GM18505 (cell line): ENCODE data around the gene QDPR.

Source experiments
- ATAC-seq: cut with Tn5 transposase; IDR thresholded peaks from one replicate; pipeline ENCODE4 v1.9.1; 2021; ENCODE audit not compliant: unreplicated experiment
- POLR2A ChIP-seq: IDR thresholded peaks from 4 replicates; pipeline ENCODE4 v1.6.1; 2011; ENCODE audit warnings: borderline replicate concordance; ENCODE audit not compliant: insufficient read depth, insufficient read length; ENCODE audit errors: extremely low read depth

The QDPR gene

GRCh38 chr4:17493619-17494018, 18.3 kb downstream of the QDPR start:
- no peak for TF ChIP-seq POLR2A
- ATAC-seq, result no peak

- ATAC-seq, result no peak
These were observed 19.0 kb downstream of the QDPR start for GRCh38 chr4:17492876-17493275.

GRCh38 chr4:17492058-17492741, 19.7 kb downstream of the QDPR start:
- ATAC-seq, result no peak

More at GRCh38 chr4:17492876-17493275, 19.0 kb downstream of the QDPR start:
- TF ChIP-seq POLR2A, result no peak

GRCh38 chr4:17491196-17491595, 20.7 kb downstream of the QDPR start:
- no peak for TF ChIP-seq POLR2A
- no peak for ATAC-seq

More at GRCh38 chr4:17492058-17492741, 19.7 kb downstream of the QDPR start:
- no peak for TF ChIP-seq POLR2A

GRCh38 chr4:17490575-17491059, 21.3 kb downstream of the QDPR start:
- TF ChIP-seq POLR2A, result no peak
- ATAC-seq, result no peak

GRCh38 chr4:17489721-17490120, 22.2 kb downstream of the QDPR start:
- TF ChIP-seq POLR2A, result no peak
- ATAC-seq, result no peak

- ATAC-seq, result no peak
- no peak for TF ChIP-seq POLR2A
These were observed 22.8 kb downstream of the QDPR start for GRCh38 chr4:17489123-17489522.

GRCh38 chr4:17482716-17483115, 29.2 kb downstream of the QDPR start:
- ATAC-seq, result no peak
- TF ChIP-seq POLR2A, result no peak

- no peak for TF ChIP-seq POLR2A
- no peak for ATAC-seq
These were observed 30.9 kb downstream of the QDPR start for GRCh38 chr4:17480955-17481354.

- no peak for TF ChIP-seq POLR2A
- no peak for ATAC-seq
These were observed 31.5 kb downstream of the QDPR start for GRCh38 chr4:17480210-17480927.

GRCh38 chr4:17477774-17478472, 34.0 kb downstream of the QDPR start:
- no peak for ATAC-seq
- TF ChIP-seq POLR2A, result no peak

- no peak for TF ChIP-seq POLR2A
- ATAC-seq, result no peak
These were observed 35.0 kb downstream of the QDPR start for GRCh38 chr4:17476853-17477252.

- TF ChIP-seq POLR2A, result no peak
- no peak for ATAC-seq
These were observed 36.4 kb downstream of the QDPR start for GRCh38 chr4:17475481-17475880.

GRCh38 chr4:17469931-17470674, 41.8 kb downstream of the QDPR start:
- no peak for TF ChIP-seq POLR2A
- ATAC-seq, result no peak
